Suprapubic skin (tissue), 4 donors: ENCODE results near the gene GPC1.

ENCODE experiments used
- EP300 ChIP-seq: sonication (generic); formaldehyde crosslinking; IDR thresholded peaks from one replicate; pipeline ENCODE4 v1.6.1; 2017; ENCODE audit warnings: antibody characterized with exemption
- POLR2A ChIP-seq, 2 donors: fragments of 450-650 bp; IDR thresholded peaks; one replicate each; pipeline ENCODE4 v1.6.1; 2017; ENCODE audit warnings: antibody characterized with exemption in 2 of 2, mild to moderate bottlenecking in 2 of 2, moderate library complexity in 2 of 2
- POLR2AphosphoS5 ChIP-seq, 3 donors: sonication (generic); formaldehyde crosslinking; IDR thresholded peaks; one replicate each; pipeline ENCODE4 v1.6.1; 2017; ENCODE audit warnings: antibody characterized with exemption in 3 of 3
- TF ChIP-seq, protein P1 (sequence below), 2 donors: fragments of 200-600 bp in 1 of 2; fragments of 450-650 bp in 1 of 2; sonication (generic) in 1 of 2; IDR thresholded peaks; one replicate each; pipeline ENCODE4 v1.5.1; 2016 to 2019; ENCODE audit warnings: antibody characterized with exemption in 2 of 2, mild to moderate bottlenecking in 1 of 2, moderate library complexity in 1 of 2

DNA sequence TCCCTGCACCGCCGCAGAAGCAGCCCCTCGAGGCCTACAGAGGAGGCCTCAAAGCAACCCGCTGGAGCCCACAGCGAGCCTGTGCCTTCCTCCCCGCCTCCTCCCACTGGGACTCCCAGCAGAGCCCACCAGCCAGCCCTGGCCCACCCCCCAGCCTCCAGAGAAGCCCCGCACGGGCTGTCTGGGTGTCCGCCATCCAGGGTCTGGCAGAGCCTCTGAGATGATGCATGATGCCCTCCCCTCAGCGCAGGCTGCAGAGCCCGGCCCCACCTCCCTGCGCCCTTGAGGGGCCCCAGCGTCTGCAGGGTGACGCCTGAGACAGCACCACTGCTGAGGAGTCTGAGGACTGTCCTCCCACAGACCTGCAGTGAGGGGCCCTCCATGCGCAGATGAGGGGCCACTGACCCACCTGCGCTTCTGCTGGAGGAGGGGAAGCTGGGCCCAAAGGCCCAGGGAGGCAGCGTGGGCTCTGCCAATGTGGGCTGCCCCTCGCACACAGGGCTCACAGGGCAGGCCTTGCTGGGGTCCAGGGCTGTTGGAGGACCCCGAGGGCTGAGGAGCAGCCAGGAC is 31.2 kb downstream of the GPC1 start:
- TF ChIP-seq POLR2A (IDR thresholded peaks at IDR 0.05) (no peak), EP300 (no peak), POLR2AphosphoS5 (IDR thresholded peaks at IDR 0.05) (no peak)
- TF ChIP-seq, protein P1, sequence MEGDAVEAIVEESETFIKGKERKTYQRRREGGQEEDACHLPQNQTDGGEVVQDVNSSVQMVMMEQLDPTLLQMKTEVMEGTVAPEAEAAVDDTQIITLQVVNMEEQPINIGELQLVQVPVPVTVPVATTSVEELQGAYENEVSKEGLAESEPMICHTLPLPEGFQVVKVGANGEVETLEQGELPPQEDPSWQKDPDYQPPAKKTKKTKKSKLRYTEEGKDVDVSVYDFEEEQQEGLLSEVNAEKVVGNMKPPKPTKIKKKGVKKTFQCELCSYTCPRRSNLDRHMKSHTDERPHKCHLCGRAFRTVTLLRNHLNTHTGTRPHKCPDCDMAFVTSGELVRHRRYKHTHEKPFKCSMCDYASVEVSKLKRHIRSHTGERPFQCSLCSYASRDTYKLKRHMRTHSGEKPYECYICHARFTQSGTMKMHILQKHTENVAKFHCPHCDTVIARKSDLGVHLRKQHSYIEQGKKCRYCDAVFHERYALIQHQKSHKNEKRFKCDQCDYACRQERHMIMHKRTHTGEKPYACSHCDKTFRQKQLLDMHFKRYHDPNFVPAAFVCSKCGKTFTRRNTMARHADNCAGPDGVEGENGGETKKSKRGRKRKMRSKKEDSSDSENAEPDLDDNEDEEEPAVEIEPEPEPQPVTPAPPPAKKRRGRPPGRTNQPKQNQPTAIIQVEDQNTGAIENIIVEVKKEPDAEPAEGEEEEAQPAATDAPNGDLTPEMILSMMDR (IDR thresholded peaks at IDR 0.05), result no peak
